H7 (cell line): ENCODE data around the gene MGRN1. TPM values are rescaled to one million over a fixed set of nuclear protein-coding genes. Genes with fewer than 3 reads are reported as not detected.

Source experiments
- DNase-seq: peaks from one replicate; pipeline ENCODE4 v3.0.0; 2012
- H3K27me3 ChIP-seq: 2 replicates; pipeline ENCODE4 v1.6.0; 2011; ENCODE audit warnings: mild to moderate bottlenecking, low read length; ENCODE audit not compliant: control insufficient read depth, insufficient read depth
- H3K36me3 ChIP-seq: replicated peaks from 2 replicates; pipeline ENCODE4 v1.5.1; 2011; ENCODE audit warnings: low read length; ENCODE audit not compliant: control insufficient read depth, insufficient read depth
- H3K4me3 ChIP-seq: 2 replicates; pipeline ENCODE4 v1.5.1; 2011; ENCODE audit warnings: low read depth, mild to moderate bottlenecking, control low read depth, low read length, moderate library complexity; ENCODE audit not compliant: insufficient read depth
- total RNA-seq: library from RNA; depleted of rRNA; stranded (reverse); fragments of >200 nt; shearing (Covaris generic); gene quantifications from 2 replicates; pipeline ENCODE4 v1.2.3, GENCODE V29; 2014

MGRN1 gene
- total RNA-seq, 1 experiment from 2014 or later = 35.6 TPM

- no peaks in the 10 kb centered on the region for H3K27me3 ChIP-seq
Observed at GRCh38 chr16:4611337-4612021, 13.1 kb upstream of the MGRN1 start.

GRCh38 chr16:4612474-4612931 lies 12.1 kb upstream of the MGRN1 start:
- DNase-seq = peak; percentile 94
- H3K27me3 ChIP-seq = no peaks in the 10 kb centered on the region
- H3K4me3 ChIP-seq = peak overlapping the region; percentile 9; the same call in 1 of the 2 replicates
- no peaks in the 10 kb centered on the region; the same call in none of the 2 replicates for H3K36me3 ChIP-seq

More at GRCh38 chr16:4611337-4612021, 13.1 kb upstream of the MGRN1 start:
- Histone ChIP-seq H3K36me3 (no peaks in the 10 kb centered on the region; the same call in none of the 2 replicates), H3K4me3 (no peak overlapping the region)
- DNase-seq = peak; percentile 63

- peak; percentile 67 for DNase-seq
- peak overlapping the region; percentile 89 for H3K4me3 ChIP-seq
- no peaks in the 10 kb centered on the region for H3K27me3 ChIP-seq
- no peaks in the 10 kb centered on the region; the same call in none of the 2 replicates for H3K36me3 ChIP-seq
Observed at GRCh38 chr16:4612977-4613635, 11.5 kb upstream of the MGRN1 start.

GRCh38 chr16:4613636-4614570 lies 10.7 kb upstream of the MGRN1 start:
- no peaks in the 10 kb centered on the region for H3K27me3 ChIP-seq

GRCh38 chr16:4614571-4615383 lies 9.8 kb upstream of the MGRN1 start, which contains the start of gene UBALD1:
TSS of gene UBALD1 (minus strand) at chr16:4614888. CDS start at chr16:4614797, 91 bp downstream.
- Histone ChIP-seq H3K27me3 (no peaks in the 10 kb centered on the region), H3K36me3 (no peaks in the 10 kb centered on the region), H3K4me3 (peak within 1 kb of the TSS; percentile 89)
- DNase-seq = peak; percentile 94

More at GRCh38 chr16:4613636-4614570, 10.7 kb upstream of the MGRN1 start:
- Histone ChIP-seq H3K36me3 (no peaks in the 10 kb centered on the region), H3K4me3 (peak overlapping the region; percentile 89)
- DNase-seq = peak; percentile 82

- Histone ChIP-seq H3K4me3 (peak overlapping the region; percentile 89), H3K27me3 (no peaks in the 10 kb centered on the region), H3K36me3 (no peaks in the 10 kb centered on the region)
- no peak for DNase-seq
Observed at GRCh38 chr16:4615384-4616046, 9.1 kb upstream of the MGRN1 start.

- H3K27me3 ChIP-seq = no peaks in the 10 kb centered on the region
- peak; percentile 99 for DNase-seq
Observed at GRCh38 chr16:4616047-4616811, 8.4 kb upstream of the MGRN1 start.

GRCh38 chr16:4617880-4618279 lies 6.7 kb upstream of the MGRN1 start:
- Histone ChIP-seq H3K27me3 (no peaks in the 10 kb centered on the region), H3K4me3 (no peak overlapping the region), H3K36me3 (no peaks in the 10 kb centered on the region)
- peak; percentile 24 for DNase-seq

More at GRCh38 chr16:4616047-4616811, 8.4 kb upstream of the MGRN1 start:
- no peaks in the 10 kb centered on the region for H3K36me3 ChIP-seq
- peak overlapping the region; percentile 89 for H3K4me3 ChIP-seq

GRCh38 chr16:4618645-4619418 lies 5.8 kb upstream of the MGRN1 start:
- Histone ChIP-seq H3K4me3 (no peak overlapping the region), H3K36me3 (no peaks in the 10 kb centered on the region), H3K27me3 (no peaks in the 10 kb centered on the region)
- no peak for DNase-seq

GRCh38 chr16:4623593-4623992 lies 1.0 kb upstream of the MGRN1 start:
- H3K4me3 ChIP-seq = no peak overlapping the region
- peaks cover 2% of the 10 kb centered on the region for H3K36me3 ChIP-seq
- no peak for DNase-seq
- no peaks in the 10 kb centered on the region for H3K27me3 ChIP-seq

- H3K4me3 ChIP-seq = peak overlapping the region; percentile 90
- peak; percentile 91 for DNase-seq
- H3K27me3 ChIP-seq = no peaks in the 10 kb centered on the region
- peaks cover 2% of the 10 kb centered on the region for H3K36me3 ChIP-seq
Observed at GRCh38 chr16:4624827-4625559, 367 bp downstream of the MGRN1 start.
